EH (cell line): Measurements from ENCODE around the gene HEATR9.

ENCODE experiments used
- DNase-seq: peaks from one replicate; pipeline ENCODE4 v3.0.0-alpha.2; 2015; ENCODE audit warnings: low read depth

Gene HEATR9

DNA sequence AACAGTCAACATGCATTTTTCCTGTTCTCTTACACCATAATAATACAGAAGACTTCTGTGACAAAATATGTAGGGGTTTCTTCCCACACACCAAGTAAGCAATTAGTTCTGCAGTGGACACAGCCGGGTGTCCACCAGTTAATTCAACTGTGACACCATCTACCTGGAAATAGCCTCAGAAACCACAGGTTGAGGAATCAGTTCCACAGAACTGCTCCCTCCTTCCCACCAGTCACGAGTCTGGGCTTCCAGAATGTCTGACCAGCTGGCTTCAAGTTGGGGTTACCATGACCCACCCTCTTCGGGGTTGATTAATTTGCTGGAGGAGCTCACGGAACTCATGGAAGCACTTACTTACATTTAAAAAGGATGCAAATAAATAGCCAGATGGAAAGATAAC is 25.1 kb upstream of the HEATR9 start:
- no peak for DNase-seq

DNA sequence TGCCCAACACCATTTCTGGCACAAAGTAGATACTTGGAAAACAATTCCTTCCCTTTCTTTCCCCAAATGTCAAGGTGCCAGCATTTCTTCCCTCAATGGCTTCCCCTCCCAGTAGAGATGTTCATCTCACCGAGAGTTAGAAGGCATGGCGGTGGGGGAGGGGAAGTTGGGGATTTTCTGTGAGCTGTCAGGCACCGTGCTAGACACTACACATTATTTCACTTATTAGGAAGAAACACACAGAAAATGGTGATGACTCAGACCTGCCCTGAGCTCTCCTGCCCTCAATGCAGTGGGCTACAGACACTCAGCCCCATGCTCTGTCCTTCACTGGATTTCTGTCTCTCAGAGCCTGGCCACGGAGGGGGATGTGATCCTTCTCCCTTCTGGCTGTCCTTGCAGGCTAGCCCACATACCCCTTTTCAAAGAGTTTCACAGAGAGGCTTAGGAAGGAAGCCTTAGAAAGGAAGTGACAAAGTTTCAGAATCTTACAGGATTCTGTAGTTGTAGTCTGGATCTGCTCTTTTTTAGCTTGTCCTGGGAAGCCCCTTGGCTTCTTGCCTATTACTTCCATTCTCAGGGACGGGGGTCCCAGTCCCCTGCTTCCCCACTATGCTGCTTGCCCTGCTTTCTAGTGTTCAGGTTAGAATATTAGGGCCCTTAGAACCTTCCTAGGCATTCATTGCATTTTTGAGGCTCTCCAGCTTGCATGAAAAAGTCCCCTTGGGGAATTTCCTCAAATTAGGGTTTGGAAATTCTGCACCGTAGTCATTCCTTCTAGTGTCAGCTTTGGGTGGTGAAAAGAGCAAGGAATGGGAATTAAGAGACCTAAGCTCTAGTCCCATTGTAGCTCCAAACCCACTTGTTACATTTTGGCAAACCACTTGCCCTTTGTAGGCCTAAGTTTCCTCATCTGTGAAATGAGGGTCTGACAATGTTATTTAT is 23.7 kb upstream of the HEATR9 start:
- DNase-seq, result peak; percentile 40

DNA sequence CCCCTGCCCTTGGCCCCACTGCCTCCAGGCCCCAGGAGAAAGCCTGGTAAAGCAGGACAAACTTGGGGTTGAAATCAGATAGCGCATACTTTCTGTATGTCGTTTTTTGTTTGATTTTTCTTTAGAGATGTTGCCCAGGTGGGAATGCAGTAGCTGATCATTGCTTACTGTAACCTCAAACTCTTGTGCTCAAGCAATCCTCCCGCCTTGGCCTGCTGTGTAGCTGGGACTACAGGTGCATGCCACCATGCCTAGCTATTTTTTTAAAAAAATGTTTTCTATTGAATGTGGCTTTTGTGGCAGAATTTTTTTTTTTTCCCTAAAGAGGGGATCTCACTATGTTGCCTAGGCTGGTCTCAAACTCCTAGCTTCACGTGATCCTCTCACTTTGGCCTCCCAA is 22.6 kb upstream of the HEATR9 start:
- no peak for DNase-seq

DNA sequence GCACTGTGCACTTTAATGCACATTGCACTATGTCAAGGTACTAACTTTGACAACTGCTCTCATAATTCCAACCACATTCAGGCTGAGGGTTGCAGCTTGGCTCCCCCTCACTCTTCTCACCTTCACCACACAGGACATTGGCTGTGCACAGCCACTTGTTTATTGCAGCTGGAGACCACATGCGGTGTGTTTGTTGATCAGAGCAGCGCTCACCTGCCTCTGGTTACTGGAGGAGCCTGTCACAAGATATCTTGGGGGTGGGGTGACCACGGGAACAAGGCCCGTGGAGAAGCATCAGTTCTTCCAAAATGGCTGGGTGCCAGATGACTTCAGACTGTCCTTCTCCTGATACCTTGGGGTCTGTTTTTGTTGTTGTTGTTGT is 22.1 kb upstream of the HEATR9 start:
- no peak for DNase-seq

DNA sequence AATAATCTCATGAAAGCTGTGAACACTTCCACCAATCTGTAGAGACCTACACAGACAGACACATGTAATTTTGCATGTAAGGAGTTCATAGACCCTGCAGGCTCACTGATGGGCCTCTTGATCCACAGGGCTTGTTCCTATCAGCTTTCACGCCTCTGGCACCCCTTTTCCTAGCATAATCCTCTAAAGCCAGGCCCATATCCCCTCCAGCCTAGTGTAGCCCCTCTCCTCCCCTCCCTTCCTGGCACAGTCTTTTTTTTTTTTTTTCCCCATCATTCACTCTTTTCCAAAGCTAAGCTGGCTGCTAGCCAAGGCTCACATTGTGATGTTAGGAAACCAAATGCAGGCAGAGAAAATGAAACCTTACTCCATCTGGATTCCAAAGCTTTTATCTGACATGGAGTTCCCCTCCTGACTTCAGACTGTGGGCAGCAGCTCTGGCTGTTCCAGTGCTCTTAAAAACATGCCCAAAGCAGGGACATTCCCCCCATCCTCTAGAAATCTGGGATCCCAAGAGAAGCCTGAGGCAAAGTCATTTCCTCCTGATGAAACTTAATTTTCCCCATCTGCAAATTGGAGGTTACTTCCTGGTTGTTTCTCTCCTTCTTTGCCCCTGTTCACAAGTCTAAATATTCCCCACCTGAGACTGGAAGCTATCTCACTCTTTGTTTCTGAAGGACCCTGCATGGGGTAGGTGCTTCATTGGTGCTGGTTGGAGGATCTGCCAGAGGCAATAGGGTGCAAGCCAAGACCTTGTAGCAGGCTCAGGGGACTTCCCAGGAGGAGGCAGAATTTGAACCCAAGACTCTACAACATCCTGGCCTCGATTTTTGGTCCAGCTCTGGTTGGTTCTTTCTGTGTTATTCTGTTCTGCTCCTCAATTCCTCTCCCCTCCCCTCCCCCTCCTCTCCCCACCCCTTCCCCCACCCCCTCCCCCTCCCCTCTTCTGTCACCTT is 21.4 kb upstream of the HEATR9 start:
- peak; percentile 67 for DNase-seq

DNA sequence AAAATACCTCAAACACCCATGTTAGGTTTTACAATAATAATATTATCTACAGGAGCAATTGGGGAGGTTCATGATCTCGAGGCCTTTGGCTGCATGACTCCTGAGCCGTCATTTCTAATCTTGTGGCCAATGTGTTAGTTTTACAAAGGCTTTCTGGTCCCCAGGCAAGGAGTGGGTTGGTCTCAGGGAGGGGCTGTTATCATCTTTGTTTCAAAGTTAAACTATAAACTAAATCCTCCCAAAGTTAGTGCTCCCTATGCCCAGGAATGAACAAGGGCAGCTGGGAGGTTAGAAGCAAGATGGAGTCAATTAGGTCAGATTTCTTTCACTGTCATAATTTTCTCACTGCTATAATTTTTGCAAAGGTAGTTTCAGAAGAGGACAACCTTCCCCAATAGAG is 20.6 kb upstream of the HEATR9 start:
- DNase-seq, result no peak

DNA sequence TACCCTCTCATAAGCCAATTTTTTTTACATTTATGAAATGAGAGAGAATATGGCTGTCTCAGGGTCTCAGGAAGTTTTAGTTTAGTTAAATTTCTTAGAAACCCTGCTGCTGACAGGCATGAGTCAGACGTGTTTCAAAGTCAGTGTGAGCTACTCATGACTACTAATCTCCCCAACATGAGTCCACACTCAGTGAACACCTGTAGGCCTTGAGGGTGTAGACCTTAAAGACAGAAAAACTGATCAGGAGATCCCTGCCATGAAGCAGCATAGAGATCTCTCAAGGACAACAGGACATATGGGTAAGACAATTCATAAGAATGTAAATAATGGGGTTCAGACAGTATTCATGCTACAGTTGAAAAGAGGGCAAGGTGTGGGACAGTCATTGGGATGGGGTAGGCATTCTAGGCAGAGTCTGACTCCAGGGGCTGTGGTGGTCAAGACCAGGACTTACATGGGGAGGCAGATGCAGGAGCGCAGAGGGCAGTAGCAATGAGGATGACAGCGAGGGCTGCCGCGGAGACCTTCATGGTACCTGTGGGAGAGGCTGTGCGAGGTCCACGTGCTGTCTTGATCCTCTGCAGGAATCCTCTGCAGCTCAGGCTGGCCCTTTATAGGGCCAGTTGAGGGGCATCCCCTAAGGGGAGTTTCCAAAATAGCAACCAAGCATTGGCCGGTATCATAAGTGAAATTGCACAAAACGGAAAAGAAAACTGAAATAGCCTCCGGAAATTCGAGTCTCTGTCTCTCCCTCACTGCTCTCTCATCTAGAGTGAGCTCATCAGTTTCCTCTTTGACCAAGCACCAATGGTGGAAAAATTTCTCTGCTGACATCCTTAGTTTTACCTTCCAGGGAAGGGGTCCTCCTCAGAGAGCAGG is 11.3 kb upstream of the HEATR9 start, which contains the start of gene CCL5:
TSS of gene CCL5 (minus strand) at position 588 of the 882 bp plus-strand sequence.
- no peak for DNase-seq

DNA sequence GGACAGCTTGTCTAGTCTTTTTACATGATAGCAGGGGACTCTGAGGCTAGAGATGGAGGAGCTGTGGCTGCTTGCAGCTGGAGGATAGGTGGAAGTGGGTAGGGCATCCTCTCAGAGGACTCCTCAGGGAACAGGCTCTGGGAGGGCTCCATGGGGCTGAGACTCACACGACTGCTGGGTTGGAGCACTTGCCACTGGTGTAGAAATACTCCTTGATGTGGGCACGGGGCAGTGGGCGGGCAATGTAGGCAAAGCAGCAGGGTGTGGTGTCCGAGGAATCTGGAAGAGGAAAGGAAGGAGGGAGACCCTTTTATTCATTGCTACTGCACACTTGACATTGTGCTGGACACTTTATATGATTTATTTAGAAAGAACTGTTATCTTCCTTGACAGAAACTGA is 9.7 kb upstream of the HEATR9 start:
- DNase-seq, result no peak

DNA sequence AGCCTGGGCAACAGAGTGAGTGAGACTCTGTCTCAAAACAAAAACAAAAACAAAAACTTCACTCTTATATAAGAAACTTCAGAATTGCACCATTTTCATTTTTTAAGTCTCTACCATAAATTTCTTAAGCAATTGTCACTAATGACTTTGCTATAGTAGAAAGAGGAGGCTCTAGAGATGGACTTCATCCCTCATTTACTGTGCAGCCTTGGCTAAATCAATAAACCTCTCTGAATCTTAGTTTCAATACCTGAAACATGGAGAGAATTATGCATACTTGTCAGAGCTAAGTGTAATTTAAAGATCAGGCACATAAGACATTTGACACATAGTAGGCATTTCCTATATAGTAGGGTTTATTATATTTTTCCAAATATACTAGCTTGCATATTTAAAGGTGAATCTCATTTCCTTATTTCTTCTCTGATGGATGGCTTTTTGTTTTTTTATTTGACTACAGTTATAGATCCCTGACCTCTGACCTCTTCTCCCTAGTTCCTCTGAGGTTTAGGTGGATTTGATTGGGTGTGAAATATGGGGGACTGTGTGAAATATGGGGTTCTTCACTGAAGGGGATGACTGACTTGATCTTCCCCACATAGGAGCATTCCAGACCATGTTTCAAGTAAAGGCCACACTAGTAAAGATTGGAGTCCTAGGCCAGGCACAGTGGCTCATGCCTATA is 8.8 kb upstream of the HEATR9 start:
- DNase-seq, result no peak

DNA sequence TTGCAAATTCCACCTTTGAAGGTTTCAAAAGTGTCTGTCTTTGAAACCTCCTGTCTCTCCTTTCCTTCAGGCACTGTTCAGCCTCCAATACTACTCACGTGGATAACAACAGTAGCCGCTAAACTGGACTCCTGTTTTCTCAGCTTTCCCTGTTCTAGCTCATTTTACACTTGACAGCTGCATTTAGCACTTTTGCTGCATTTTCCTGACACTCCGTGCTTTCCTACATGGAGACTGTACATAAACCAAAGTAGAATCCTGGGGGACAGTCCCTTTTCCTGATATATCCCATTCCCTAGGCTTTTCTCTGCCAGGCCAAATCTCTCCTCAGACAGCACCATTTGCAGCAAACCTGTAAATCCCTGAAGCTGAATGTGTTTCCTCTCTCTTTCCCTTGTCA is 7.8 kb upstream of the HEATR9 start:
- no peak for DNase-seq

DNA sequence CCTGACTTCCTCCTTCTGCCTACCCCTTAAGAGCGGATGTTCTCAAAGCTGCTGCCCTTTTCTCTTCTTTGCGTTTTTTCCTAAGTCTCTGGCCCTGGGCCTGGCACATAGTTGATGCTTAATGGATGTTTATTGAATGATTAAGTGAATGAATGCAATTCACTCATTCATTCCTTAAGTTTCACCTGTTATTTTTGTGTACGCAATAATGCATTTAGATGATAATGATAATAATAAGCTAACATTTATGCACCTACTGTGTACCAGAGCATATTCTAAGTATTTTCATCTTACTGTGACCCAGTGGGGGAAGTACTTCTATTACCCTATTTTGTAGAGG is 7.1 kb upstream of the HEATR9 start:
- DNase-seq, result no peak

DNA sequence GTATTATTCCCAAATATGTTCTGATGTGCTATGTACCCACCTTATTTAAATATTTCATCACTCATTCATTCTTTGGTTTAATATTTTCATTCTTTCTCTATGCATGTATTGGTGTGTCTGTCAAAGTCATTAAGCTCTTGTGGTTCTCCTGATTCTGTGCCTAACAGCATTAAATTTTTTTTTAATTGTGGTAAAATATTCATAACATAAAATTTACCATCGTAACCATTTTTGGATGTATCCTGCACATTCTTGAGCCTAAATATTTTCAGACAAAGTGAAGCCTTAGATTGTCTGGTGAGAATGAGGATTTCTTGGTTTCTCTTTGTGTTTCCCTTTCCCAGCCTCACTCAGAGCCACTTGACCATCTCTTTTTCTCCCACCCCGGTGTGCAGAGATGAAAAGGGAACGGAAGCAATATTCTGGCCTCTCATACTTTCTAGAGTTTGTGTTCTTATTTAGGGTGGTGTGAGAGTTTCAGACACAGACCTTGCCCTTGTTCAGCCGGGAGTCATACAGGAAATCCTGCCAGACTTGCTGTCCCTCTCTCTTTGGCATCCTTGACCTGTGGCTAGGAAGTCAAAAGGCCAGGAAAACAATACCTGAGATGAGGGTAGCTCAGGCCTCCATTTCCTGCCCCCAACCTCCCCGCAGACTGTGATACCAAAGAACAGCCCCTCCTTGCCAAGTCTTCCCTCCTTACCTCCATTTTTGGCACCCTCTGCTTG is 6.5 kb upstream of the HEATR9 start:
- no peak for DNase-seq

DNA sequence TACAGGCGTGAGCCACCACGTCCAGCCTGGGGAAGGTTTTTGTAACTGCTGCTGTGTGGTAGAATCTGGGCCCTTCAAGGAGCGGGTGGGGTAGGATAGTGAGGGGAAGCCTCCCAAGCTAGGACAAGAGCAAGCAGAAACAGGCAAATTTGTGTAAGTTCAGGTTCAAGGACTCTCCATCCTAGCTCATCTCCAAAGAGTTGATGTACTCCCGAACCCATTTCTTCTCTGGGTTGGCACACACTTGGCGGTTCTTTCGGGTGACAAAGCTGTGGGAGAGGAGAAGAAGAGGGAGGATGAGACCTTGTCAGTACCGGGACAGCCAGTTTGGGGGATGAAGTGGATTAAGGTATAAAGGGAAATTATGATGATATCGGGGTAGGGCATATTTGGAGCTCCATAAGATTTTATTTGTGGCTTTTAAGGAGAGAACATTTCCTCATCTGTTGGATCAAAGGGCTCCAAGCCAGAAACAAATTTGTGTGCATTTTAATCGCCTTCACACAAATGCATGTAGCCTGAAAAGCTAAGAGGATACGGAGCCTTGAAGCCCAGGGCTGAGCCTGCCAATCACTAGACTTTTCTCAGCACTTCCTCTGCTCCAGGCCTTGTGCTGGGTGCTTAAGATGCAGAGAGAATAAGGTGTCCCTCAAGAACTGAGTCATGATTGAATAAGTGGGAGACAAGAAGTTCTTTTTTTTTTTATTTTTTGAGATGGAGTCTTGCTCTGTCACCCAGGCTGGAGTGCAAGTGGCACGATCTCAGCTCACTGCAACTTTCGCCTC is 3.7 kb upstream of the HEATR9 start:
- DNase-seq, result no peak

DNA sequence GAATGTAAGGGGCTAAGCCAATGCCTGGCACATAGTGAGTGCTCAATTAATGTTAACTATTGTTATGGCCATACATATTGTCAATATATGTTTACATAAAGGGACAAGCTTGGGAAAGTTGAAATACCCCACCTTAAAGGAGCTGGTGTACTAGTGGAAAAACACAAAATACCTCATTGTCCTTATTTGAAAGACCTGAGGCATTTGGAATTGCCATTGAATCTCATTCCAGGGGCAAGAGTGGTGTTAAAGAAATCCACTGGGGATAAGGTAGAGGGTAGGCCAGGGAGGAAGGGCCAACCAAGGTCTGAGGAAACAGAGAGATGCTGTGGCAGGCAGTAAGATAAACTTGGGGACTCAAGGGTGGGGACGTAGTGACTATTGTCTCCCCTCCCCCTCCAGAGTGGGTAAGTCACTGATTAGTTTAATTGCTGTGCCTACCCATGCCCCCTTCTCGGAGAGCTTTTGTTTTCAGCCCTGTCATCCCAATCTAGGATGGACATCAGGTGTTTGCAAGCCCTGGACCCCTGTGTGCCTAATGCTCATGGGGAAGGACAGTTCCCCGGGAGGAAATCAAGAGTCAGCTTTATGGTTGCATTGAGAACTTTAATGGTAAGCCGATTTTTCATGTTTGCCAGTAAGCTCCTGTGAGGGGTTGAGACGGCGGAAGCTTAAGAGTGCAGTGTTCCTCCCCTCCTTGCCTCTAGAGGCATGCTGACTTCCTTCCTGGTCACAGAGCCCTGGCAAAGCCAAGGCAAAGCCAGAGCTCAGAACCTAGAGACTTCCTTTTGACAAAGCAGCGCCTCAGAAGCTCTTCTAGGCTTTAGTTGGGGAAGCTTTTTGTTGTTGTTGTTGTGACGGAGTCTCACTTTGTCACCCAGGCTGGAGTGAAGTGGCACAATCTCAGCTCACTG is 2.5 kb upstream of the HEATR9 start:
- DNase-seq, result no peak

DNA sequence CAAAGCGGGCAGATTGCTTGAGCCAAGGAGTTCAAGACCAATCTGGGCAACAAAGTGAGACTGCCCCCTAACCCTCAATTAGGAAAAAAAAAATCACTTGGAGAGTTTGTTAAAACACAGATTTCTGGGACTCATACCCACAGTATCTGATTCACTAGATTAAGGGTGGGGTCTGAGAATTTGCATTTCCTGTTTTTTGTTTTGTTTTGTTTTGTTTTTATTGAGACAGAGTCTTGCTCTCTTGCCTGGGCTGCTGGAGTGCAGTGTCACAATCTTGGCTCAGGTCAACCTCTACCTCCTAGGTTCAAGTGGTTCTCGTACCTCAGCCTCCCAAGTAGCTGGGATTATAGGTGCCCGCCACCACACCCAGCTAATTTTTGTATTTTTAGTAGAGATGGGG is 1.1 kb downstream of the HEATR9 start:
- DNase-seq, result no peak

DNA sequence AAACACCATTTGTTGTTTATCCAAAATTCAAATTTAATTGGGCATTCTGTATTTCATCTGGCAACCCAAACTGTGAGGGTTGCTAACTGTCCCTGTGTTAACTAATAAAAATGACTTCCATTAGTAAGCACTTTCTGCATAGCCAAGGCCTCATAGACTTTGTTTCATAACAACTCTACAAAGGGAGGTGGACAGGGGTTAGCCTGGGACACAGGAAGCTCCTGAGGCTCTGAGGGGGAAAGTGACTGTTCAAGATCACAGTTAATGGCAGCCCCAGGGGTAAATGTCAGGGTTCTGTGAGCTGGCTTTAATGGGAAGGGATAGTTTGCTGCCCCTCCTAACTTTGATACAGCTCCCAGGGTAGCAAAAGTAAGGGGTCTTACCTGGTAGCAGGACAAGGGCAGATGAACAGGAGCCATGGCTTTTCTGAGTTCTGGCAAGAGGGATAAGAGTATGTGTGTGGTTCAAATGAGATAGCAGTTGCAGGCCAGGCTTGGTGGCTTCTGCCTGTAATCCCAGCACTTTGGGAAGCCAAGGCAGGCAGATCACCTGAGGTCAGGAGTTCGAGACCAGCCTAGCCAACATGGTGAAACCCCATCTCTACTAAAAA is 2.2 kb downstream of the HEATR9 start:
- peak; percentile 60 for DNase-seq

DNA sequence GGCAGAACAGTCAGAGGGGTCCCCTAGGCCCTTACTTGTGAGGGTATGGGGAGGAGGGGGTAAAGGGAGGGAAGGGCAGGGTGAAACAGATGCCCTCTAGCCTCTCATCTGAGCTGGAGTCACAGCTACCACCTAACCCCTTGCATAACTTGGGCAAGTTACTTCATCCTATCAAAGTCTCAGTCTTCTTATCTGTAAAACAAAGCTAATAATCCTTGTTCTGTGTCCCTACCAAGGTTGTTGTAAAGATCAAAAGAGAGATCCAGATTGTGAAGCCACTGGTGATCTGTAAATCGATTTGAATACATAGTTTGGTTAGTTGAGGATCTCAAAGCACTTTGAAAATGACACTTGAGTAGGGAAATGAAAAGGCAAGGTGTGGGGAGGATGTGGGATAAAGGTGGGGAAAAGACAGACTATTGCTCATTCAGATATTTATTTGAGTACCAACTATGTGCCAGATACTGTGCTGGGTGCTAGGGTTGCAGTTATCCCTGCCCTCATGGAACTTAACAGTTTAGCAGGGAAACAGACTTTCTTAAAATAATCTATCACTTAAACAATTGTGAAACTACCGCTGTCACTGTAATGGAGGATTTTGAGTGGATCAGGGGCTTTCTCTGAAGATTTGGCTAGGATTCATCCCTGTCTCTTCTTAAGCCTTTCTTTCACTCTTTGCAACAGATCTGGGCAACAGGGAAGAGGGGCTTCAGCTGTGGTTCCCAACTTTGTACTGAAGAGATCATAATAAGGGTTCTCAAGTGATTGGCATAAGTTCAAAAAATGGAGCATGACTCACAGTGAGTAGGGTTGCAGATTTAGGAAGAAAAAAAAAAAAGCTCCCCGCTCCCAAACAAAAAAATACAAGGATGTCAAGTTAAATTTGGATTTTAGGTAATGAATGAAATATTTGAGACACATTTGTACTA is 3.0 kb downstream of the HEATR9 start:
- DNase-seq, result peak; percentile 65
